ENCODE measurements around the gene MAP2K1. TPM values are rescaled to one million over a fixed set of nuclear protein-coding genes. Genes with fewer than 3 reads are reported as not detected.
"Not testable (repeated sequence)": the region's sequence is repeated elsewhere in the genome, so short reads cannot be mapped to it uniquely, and the experiment has no call there.

The MAP2K1 gene
- total RNA-seq, 1 donor from 2014 or later = 51.9 TPM

DNA sequence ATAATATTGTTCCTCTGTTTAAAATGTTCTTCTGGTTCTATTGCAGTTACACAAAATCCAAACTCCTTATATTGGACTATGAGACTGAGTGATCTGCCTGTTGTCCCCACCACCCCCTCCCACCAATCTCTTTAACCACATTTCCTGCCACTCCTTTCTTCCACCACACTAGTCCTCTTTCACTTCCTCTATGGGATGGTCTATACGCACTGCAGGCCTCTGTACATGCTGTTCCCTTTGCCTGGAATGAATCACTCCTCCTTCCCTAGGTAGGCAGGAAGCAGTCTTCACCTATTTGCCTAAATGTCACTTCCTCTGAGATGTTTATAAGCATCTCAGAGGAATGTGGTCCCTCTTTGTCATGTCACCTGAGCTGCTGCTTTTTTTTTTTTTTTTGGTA is 4.0 kb downstream of the MAP2K1 start:
- Histone ChIP-seq H3K27me3 (ENCODE audit: control insufficient read depth, insufficient read depth, low read length) (no peaks in the 10 kb centered on the region), H3K4me3 (ENCODE audit: low read depth, low read length) (no peak overlapping the region), H3K36me3 (ENCODE audit: control insufficient read depth, insufficient read depth, low read length) (no peaks in the 10 kb centered on the region)
- DNase-seq (ENCODE audit: low read depth) = no peak
- TF ChIP-seq, protein P1, sequence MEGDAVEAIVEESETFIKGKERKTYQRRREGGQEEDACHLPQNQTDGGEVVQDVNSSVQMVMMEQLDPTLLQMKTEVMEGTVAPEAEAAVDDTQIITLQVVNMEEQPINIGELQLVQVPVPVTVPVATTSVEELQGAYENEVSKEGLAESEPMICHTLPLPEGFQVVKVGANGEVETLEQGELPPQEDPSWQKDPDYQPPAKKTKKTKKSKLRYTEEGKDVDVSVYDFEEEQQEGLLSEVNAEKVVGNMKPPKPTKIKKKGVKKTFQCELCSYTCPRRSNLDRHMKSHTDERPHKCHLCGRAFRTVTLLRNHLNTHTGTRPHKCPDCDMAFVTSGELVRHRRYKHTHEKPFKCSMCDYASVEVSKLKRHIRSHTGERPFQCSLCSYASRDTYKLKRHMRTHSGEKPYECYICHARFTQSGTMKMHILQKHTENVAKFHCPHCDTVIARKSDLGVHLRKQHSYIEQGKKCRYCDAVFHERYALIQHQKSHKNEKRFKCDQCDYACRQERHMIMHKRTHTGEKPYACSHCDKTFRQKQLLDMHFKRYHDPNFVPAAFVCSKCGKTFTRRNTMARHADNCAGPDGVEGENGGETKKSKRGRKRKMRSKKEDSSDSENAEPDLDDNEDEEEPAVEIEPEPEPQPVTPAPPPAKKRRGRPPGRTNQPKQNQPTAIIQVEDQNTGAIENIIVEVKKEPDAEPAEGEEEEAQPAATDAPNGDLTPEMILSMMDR (IDR thresholded peaks at IDR 0.05; ENCODE audit: insufficient read depth, low read length, poor library complexity, severe bottlenecking) = no peak

DNA sequence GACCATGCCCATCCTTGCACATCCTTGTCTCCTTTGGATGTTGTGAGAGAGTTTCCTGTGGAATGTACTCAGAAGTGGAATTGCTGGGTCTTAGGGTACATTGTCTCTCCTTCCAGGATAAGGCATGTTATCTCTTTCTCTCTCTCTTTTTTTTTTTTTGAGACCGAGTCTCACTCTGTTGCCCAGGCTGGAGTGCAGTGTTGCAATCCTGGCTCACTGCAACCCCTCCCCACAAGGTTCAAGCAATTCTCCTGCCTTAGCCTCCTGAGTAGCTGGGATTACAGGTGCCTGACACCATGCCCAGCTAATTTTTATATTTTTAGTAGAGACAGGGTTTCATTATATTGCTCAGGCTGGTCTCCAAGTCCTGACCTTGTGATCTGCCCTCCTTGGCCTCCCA is 6.3 kb downstream of the MAP2K1 start:
- H3K27me3 ChIP-seq (ENCODE audit: control insufficient read depth, insufficient read depth, low read length); H3K4me3 ChIP-seq (ENCODE audit: low read depth, low read length); DNase-seq (ENCODE audit: low read depth); H3K36me3 ChIP-seq (ENCODE audit: control insufficient read depth, insufficient read depth, low read length): not testable (repeated sequence)

DNA sequence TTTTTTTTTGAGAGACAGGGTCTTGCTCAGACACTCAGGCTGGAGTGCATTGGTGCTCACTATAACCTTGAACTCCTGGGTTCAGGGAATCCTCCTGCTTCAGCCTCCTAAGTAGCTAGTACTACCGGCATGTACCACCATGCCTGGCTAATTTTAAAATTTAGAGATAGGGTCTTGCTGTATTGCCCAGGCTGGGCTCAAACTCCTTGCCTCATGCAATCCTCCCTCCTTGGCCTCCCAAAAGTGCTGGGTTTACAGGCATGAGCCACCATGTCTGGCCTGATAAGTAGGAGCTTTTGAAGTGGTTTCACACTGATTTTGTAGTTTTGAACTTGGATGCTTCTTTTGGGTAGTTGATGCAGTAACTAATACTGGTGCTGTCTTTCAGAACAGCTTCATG is 7.8 kb downstream of the MAP2K1 start:
- Histone ChIP-seq H3K4me3 (ENCODE audit: low read depth, low read length) (no peak overlapping the region), H3K27me3 (ENCODE audit: control insufficient read depth, insufficient read depth, low read length) (no peaks in the 10 kb centered on the region), H3K36me3 (ENCODE audit: control insufficient read depth, insufficient read depth, low read length) (no peaks in the 10 kb centered on the region)
- no peak for DNase-seq (ENCODE audit: low read depth)
- TF ChIP-seq, protein P1 (IDR thresholded peaks at IDR 0.05; ENCODE audit: insufficient read depth, low read length, poor library complexity, severe bottlenecking) = no peak

DNA sequence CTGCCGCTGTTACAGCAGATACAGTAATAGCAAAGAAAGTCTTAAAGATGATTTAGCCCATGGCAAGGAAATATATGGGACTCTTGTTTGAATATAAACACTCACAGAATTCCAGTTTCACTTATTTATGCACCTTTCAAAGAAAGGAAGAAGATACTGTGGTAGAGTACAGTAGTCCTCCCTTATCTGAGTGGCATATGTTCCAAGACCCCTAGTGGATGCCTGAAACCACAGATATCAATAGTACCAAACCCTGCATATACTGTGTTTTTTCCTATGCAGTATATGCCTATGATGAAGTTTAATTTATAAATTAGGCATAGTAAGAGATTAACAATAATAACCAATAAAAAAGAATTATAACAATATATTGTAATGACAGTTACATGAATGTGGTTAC is 8.2 kb downstream of the MAP2K1 start:
- Histone ChIP-seq H3K4me3 (ENCODE audit: low read depth, low read length) (no peak overlapping the region), H3K27me3 (ENCODE audit: control insufficient read depth, insufficient read depth, low read length) (no peaks in the 10 kb centered on the region), H3K36me3 (ENCODE audit: control insufficient read depth, insufficient read depth, low read length) (no peaks in the 10 kb centered on the region)
- no peak for DNase-seq (ENCODE audit: low read depth)
- TF ChIP-seq, protein P1 (IDR thresholded peaks at IDR 0.05; ENCODE audit: insufficient read depth, low read length, poor library complexity, severe bottlenecking) = no peak

DNA sequence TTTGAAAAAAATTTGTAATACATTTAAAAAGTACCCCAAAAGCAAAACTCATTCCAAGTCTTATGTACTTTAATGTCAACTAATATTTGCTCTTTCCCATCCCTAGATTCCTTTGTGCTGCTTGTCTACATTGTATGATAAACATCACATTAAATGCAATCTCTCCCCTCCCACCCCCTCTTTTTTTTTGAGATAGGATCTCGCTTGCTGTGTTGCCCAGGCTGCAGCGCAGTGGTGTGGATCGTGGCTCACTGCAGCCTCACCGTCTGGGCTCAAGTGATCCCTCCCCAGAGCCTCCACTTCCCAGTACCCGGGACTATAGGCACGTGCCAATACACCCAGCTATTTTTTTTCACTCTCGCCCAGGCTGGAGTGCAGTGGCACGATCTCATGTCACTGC is 12.6 kb downstream of the MAP2K1 start:
- H3K4me3 ChIP-seq (ENCODE audit: low read depth, low read length) = no peak overlapping the region
- H3K27me3 ChIP-seq (ENCODE audit: control insufficient read depth, insufficient read depth, low read length) = no peaks in the 10 kb centered on the region
- TF ChIP-seq, protein P1 (IDR thresholded peaks at IDR 0.05; ENCODE audit: insufficient read depth, low read length, poor library complexity, severe bottlenecking) = no peak
- no peak for DNase-seq (ENCODE audit: low read depth)
- no peaks in the 10 kb centered on the region for H3K36me3 ChIP-seq (ENCODE audit: control insufficient read depth, insufficient read depth, low read length)

DNA sequence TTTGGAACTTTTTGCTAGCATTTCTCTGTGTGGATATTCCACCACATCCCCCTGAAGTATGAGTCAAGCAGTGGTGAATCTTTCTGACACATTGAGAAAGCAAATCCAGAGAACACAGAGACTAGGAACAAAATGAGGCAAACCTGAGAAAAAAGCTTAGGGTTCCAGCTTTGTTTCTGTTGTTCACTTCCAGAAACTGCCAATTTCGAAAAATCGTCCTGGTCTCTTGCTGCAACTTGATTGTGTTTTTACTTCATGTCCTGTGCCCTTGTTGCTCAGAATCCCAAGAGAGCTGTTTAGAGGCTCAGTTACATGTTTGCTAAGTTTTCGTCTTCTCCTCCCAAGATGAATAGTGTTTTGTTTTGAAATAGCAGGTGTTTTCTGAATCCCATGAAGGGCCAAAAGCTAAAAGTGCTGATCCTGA is 13.7 kb downstream of the MAP2K1 start:
- no peak overlapping the region for H3K4me3 ChIP-seq (ENCODE audit: low read depth, low read length)
- no peaks in the 10 kb centered on the region for H3K36me3 ChIP-seq (ENCODE audit: control insufficient read depth, insufficient read depth, low read length)
- no peak for DNase-seq (ENCODE audit: low read depth)
- H3K27me3 ChIP-seq (ENCODE audit: control insufficient read depth, insufficient read depth, low read length) = no peaks in the 10 kb centered on the region
- TF ChIP-seq, protein P1 (IDR thresholded peaks at IDR 0.05; ENCODE audit: insufficient read depth, low read length, poor library complexity, severe bottlenecking) = no peak

Measured in kidney epithelial cell (primary cell).